Spleen (tissue), 11 donors: Measurements from ENCODE around the gene MINK1. TPM values are rescaled to one million over a fixed set of nuclear protein-coding genes. Genes with fewer than 3 reads are reported as not detected.

Source experiments
- DNase-seq: peaks from one replicate; pipeline ENCODE4 v3.0.0-alpha.2; 2020
- H3K27ac ChIP-seq, 8 donors: fragments of 200-600 bp; sonication (generic) in 7 of 8; 1 replicate in 4 of 8; 2 replicates in 4 of 8; pipeline versions ENCODE4 v1.5.0 to v1.8.0; 2016 to 2021; ENCODE audit warnings: inconsistent platforms in 4 of 8, mild to moderate bottlenecking in 4 of 8, moderate library complexity in 1 of 8
- H3K27me3 ChIP-seq, 7 donors: fragments of 200-600 bp; sonication (generic) in 6 of 7; replicated peaks in 1 of 7; 1 replicate in 4 of 7; 2 replicates in 3 of 7; pipeline versions ENCODE4 v1.5.0 to v1.8.0; 2016 to 2021; ENCODE audit warnings: inconsistent platforms in 3 of 7, mild to moderate bottlenecking in 1 of 7
- H3K36me3 ChIP-seq, 6 donors: fragments of 200-600 bp; sonication (generic) in 5 of 6; 1 replicate in 4 of 6; 2 replicates in 2 of 6; pipeline versions ENCODE4 v1.5.0 to v1.8.0; 2016 to 2021; ENCODE audit warnings: inconsistent platforms in 2 of 6
- H3K4me1 ChIP-seq, 6 donors: fragments of 200-600 bp; sonication (generic) in 5 of 6; 1 replicate in 3 of 6; 2 replicates in 3 of 6; pipeline versions ENCODE4 v1.5.0 to v1.8.0; 2016 to 2021; ENCODE audit warnings: inconsistent platforms in 3 of 6
- H3K4me3 ChIP-seq, 8 donors: fragments of 200-600 bp; sonication (generic) in 7 of 8; 1 replicate in 4 of 8; 2 replicates in 4 of 8; pipeline versions ENCODE4 v1.5.0 to v1.8.0; 2016 to 2021; ENCODE audit warnings: inconsistent platforms in 4 of 8, mild to moderate bottlenecking in 4 of 8, moderate library complexity in 2 of 8
- H3K9me3 ChIP-seq, 8 donors: fragments of 200-600 bp; sonication (generic) in 7 of 8; 1 replicate in 4 of 8; 2 replicates in 4 of 8; pipeline versions ENCODE4 v1.5.0 to v1.8.0; 2016 to 2021; ENCODE audit warnings: inconsistent platforms in 4 of 8
- POLR2A ChIP-seq, 3 donors: fragments of 450-650 bp; IDR thresholded peaks; one replicate each; pipeline ENCODE4 v1.5.1; 2017; ENCODE audit warnings: antibody characterized with exemption in 3 of 3, mild to moderate bottlenecking in 1 of 3
- POLR2AphosphoS5 ChIP-seq, 3 donors: sonication (generic); formaldehyde crosslinking; IDR thresholded peaks; one replicate each; pipeline ENCODE4 v1.5.1; 2017; ENCODE audit warnings: antibody characterized with exemption in 3 of 3
- WGBS, 5 donors: extraction: QIAGEN DNeasy Blood & Tissue Kit in 3 of 5; methylation state at CpG; one replicate each; pipeline versions ENCODE4 v1.1.5 to v1.1.7; 2013 to 2018; 5-methylcytosine and 5-hydroxymethylcytosine counted together
- intact Hi-C: fragments of 100-400 bp; cut with DNase I; formaldehyde crosslinking; loops from one replicate; pipeline ENCODE4 v1.15.0; 2023; ENCODE audit warnings: low total_unique reads
- polyA plus RNA-seq, 3 donors: library from polyadenylated mRNA; stranded (reverse); fragments of 200-250 nt; gene quantifications; one replicate each; pipeline ENCODE4 v1.2.1, GENCODE V29; 2013
- total RNA-seq, 7 donors: library from RNA; depleted of rRNA in 3 of 7; stranded (reverse); fragments of >200 nt in 3 of 7; fragmentation: NEBNext Ultra II Directional in 4 of 7; extraction: Animal tissue kit (Norgen Biotek cat#: 25700) in 4 of 7; gene quantifications; one replicate each; pipeline versions ENCODE4 v1.1.0 to v1.2.1, GENCODE V29; 2016 to 2021
- TF ChIP-seq, protein P1 (sequence below), 11 experiments: fragments of 200-600 bp in 7 of 11; fragments of 450-650 bp in 4 of 11; sonication (generic) in 4 of 11; IDR thresholded peaks in 8 of 11; conservative IDR thresholded peaks in 3 of 11; 1 replicate in 7 of 11; 2 replicates in 4 of 11; pipeline versions ENCODE4 v1.4.0 to v1.8.0; 2016 to 2021; ENCODE audit warnings: antibody characterized with exemption in 11 of 11, inconsistent platforms in 4 of 11, mild to moderate bottlenecking in 1 of 11
- donor health status: healthy with polysubstance abuse.
- donor health status: DM: no; HTN: no; CAD: no; lungs with moderate emphysema.
- donor health status: DM: no; HTN: no; CAD: no.
- donor health status: Bipolar disorder and iron deficiency.
- donor health status: healthy.
- donor health status: DM: no; HTN: no; CAD: no.
- donor health status: DM: yes; HTN: yes; CAD: no.

The MINK1 gene
- total and polyA plus RNA-seq, 10 donors: 15.9 to 129 (median 80.6) TPM

DNA sequence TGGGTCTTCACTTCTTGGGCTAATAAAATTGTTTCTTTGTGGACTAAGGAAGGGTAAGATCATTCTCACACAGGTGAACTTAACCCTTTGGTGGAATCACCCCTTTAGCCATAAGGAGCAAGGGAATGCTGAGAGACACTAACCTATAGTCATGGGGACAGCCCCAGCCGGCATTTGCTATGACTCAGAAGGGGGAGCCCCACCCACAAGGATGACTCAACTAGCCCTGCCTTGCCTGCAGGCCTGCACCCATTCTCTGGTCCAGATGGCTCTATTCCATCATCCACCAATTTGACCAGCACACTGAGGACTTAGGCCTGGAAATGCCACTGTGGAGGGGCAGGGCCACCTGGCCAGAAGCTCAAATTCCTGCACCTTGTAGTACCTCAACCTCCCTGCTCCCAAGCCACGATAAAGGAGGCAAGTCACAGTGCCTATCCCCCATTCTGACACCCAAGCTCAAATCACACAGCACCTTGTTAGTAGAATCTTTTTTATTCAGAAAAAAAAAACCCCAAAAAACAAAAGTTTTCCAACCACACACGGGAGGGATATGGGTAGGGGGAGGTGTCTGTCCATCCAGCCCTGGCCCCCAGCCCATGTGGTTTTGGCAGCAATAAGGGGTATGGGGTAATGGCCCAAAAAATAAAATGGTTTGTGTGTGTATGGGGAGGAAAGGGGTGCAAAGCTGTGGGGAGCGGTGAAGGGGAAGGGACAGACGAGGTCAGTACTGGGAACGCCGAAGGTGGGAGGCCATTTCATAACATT lies 112.2 kb downstream of the MINK1 start:
- WGBS, 5 donors: 15 to 36% (median 30%) methylated on average over 7 of the region's 7 CpGs
- Histone ChIP-seq H3K9me3 (no peaks in the 10 kb centered on the region), H3K4me1 (peaks cover 56 to 85% (median 72%) of the 10 kb centered on the region in 6 donors), H3K4me3 (peak overlapping the region; percentile 1 to 100 (median 98)), H3K27me3 (no peaks in the 10 kb centered on the region), H3K27ac (peak overlapping the region; percentile 66 to 99 (median 98)), H3K36me3 (peaks cover 0 to 59% (median 42%) of the 10 kb centered on the region in 6 donors)
- peak; percentile 91 for DNase-seq
- TF ChIP-seq, protein P1, sequence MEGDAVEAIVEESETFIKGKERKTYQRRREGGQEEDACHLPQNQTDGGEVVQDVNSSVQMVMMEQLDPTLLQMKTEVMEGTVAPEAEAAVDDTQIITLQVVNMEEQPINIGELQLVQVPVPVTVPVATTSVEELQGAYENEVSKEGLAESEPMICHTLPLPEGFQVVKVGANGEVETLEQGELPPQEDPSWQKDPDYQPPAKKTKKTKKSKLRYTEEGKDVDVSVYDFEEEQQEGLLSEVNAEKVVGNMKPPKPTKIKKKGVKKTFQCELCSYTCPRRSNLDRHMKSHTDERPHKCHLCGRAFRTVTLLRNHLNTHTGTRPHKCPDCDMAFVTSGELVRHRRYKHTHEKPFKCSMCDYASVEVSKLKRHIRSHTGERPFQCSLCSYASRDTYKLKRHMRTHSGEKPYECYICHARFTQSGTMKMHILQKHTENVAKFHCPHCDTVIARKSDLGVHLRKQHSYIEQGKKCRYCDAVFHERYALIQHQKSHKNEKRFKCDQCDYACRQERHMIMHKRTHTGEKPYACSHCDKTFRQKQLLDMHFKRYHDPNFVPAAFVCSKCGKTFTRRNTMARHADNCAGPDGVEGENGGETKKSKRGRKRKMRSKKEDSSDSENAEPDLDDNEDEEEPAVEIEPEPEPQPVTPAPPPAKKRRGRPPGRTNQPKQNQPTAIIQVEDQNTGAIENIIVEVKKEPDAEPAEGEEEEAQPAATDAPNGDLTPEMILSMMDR (IDR thresholded peaks at IDR 0.05 in 8 of 11, conservative IDR thresholded peaks at IDR 0.05 in 3 of 11): no peak
- TF ChIP-seq POLR2A (IDR thresholded peaks at IDR 0.05): no peak
- TF ChIP-seq POLR2AphosphoS5 (IDR thresholded peaks at IDR 0.05): peak in 2 of 3 donors; percentile 34 to 75
- intact Hi-C loops: no loop called here

DNA sequence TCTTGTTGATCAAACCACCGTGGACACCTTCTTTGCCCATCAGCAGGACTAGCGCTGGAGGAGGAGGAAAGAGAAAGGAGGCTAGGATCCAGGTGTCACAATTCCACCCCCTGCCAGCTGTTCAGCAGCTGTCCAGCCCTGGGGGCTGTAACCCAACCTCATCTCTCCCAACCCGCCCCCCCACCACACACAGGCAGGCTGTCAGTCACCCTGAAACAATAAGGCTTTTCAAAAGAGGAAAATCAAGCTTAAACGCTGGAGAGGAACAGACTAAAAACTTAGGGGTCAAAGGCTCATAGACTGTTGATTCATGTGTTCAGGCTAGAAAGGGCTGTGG lies 112.8 kb downstream of the MINK1 start:
- Histone ChIP-seq H3K27ac (peak overlapping the region; percentile 66 to 99 (median 98)), H3K4me1 (peaks cover 62 to 87% (median 74%) of the 10 kb centered on the region in 6 donors), H3K27me3 (no peaks in the 10 kb centered on the region), H3K36me3 (peaks cover 0 to 59% (median 42%) of the 10 kb centered on the region in 6 donors), H3K9me3 (no peaks in the 10 kb centered on the region), H3K4me3 (peak overlapping the region in 7 of 8 donors; percentile 78 to 100 (median 99))
- no peak for TF ChIP-seq POLR2AphosphoS5 (IDR thresholded peaks at IDR 0.05)
- TF ChIP-seq, protein P1 (IDR thresholded peaks at IDR 0.05 in 8 of 11, conservative IDR thresholded peaks at IDR 0.05 in 3 of 11): no peak
- TF ChIP-seq POLR2A (IDR thresholded peaks at IDR 0.05): no peak
- no peak for DNase-seq
- 21 to 35% (median 28%) methylated on average over 4 of the region's 4 CpGs for WGBS, 5 donors
- intact Hi-C loops: no loop called here

DNA sequence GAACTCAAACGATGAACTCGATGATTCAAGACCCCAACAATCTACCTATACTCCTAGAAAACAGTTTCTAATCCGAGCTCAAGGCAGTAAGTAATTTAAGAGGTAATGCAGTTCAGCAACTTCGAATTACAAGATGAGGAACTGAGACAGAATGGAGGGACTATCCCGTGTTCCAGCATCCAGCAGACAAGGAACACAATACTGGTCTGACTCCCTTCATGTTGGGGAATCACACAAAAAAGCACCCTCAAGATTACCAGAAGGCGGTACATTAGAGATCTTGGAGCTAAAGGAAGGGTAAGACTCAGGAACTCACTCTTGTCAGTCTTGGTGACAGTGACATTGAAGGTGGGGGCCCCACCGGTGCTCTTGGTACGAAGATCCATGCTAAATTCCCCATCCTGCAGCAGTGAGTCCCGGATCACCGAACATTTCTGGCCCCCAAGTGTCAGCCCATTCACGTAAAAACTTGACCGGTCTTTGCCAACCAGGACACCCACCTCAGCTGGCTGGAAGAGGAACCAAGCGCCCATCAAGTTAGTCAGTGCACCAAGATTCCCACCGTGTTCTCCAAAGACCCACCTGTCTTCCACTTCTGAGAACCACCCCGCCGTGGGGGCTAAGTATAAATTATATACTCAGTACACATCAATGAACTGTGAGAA lies 113.3 kb downstream of the MINK1 start:
- Histone ChIP-seq H3K36me3 (peaks cover 0 to 59% (median 42%) of the 10 kb centered on the region in 6 donors), H3K27ac (peak overlapping the region; percentile 40 to 99 (median 98)), H3K4me3 (peak overlapping the region; percentile 78 to 100 (median 98)), H3K4me1 (peaks cover 60 to 87% (median 73%) of the 10 kb centered on the region in 6 donors), H3K27me3 (no peaks in the 10 kb centered on the region), H3K9me3 (no peaks in the 10 kb centered on the region)
- 13 to 21% (median 16%) methylated on average over 12 to 16 of the region's 16 CpGs for WGBS, 5 donors
- TF ChIP-seq POLR2AphosphoS5 (IDR thresholded peaks at IDR 0.05): peak in 1 of 3 donors; percentile 10
- TF ChIP-seq, protein P1 (IDR thresholded peaks at IDR 0.05 in 8 of 11, conservative IDR thresholded peaks at IDR 0.05 in 3 of 11): no peak
- TF ChIP-seq POLR2A (IDR thresholded peaks at IDR 0.05): no peak
- no peak for DNase-seq
- intact Hi-C loops: no loop called here

DNA sequence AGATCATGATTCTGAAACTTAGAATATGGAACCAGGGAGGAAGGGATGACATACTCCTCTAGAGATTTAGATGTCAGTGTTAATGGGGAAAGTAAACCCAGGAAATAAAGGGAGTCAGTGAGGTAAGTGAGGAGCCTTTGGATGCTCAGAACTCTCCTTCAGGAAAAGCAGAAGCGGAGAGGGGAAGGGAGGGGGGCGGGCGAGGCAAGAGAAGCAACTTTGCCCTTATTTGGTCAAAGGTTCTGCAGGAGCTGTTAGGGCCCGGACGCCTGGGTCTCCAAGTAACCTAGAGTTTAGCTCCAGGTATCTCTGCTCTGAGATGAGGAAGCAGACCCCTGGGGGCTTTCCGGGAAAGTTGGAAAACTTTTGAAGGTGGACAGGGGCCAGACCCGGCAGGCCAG lies 113.9 kb downstream of the MINK1 start:
- H3K9me3 ChIP-seq: no peaks in the 10 kb centered on the region
- no peak for TF ChIP-seq POLR2AphosphoS5 (IDR thresholded peaks at IDR 0.05)
- TF ChIP-seq POLR2A (IDR thresholded peaks at IDR 0.05): no peak
- TF ChIP-seq, protein P1 (IDR thresholded peaks at IDR 0.05 in 8 of 11, conservative IDR thresholded peaks at IDR 0.05 in 3 of 11): no peak
- peak overlapping the region; percentile 94 to 99 (median 98) for H3K27ac ChIP-seq
- peak overlapping the region; percentile 78 to 100 (median 98) for H3K4me3 ChIP-seq
- peaks cover 0 to 53% (median 42%) of the 10 kb centered on the region in 6 donors for H3K36me3 ChIP-seq
- DNase-seq: no peak
- WGBS, 5 donors: 0 to 2% (median 0%) methylated on average over 7 of the region's 7 CpGs
- H3K4me1 ChIP-seq: peaks cover 55 to 86% (median 68%) of the 10 kb centered on the region in 6 donors
- no peaks in the 10 kb centered on the region for H3K27me3 ChIP-seq
- intact Hi-C loops: no loop called here
